Activated B cell treated with CpG ODN at 0.5 μM for 24 hours (primary cell): ENCODE measurements around the gene IL17C. TPM values are rescaled to one million over a fixed set of nuclear protein-coding genes. Genes with fewer than 3 reads are reported as not detected.
A peak's percentile ranks its signal among the peaks of the same experiment; 100 is the strongest.

Experiments used
- ATAC-seq: fragments of 200-7000 bp; cut with Tn5 transposase; one replicate; pipeline ENCODE4 v1.10.0; 2021; ENCODE audit warnings: low read depth, mild to moderate bottlenecking, moderate library complexity
- CTCF ChIA-PET: fragments of 350-600 bp; sonication (Branson Sonifier 250); formaldehyde crosslinking; loops from one replicate; lab custom pipeline; 2021; ENCODE audit warnings: antibody characterized with exemption; lab: Charles Lee
- POLR2A ChIA-PET: fragments of 350-600 bp; sonication (Branson Sonifier 250); formaldehyde crosslinking; loops from one replicate; lab custom pipeline; 2021; ENCODE audit warnings: antibody characterized with exemption; lab: Charles Lee
- DNase-seq: peaks from one replicate; pipeline ENCODE4 v3.0.0; 2022
- H3K27ac Mint-ChIP-seq: one replicate; pipeline ENCODE4 v1.8.0; 2020; ENCODE audit warnings: mixed read lengths
- H3K27me3 Mint-ChIP-seq: one replicate; pipeline ENCODE4 v1.8.0; 2021; ENCODE audit warnings: mixed read lengths
- H3K36me3 Mint-ChIP-seq: one replicate; pipeline ENCODE4 v1.8.0; 2021; ENCODE audit warnings: low read depth, mixed read lengths
- H3K4me1 Mint-ChIP-seq: one replicate; pipeline ENCODE4 v1.8.0; 2021; ENCODE audit warnings: mixed read lengths
- H3K4me3 Mint-ChIP-seq: one replicate; pipeline ENCODE4 v1.8.0; 2020; ENCODE audit warnings: mild to moderate bottlenecking, mixed read lengths
- H3K9me3 Mint-ChIP-seq: one replicate; pipeline ENCODE4 v1.8.0; 2020; ENCODE audit warnings: mixed read lengths
- CTCF ChIP-seq: fragments of 200-600 bp; IDR thresholded peaks from one replicate; pipeline ENCODE4 v1.8.0; 2022; ENCODE audit warnings: antibody characterized with exemption, mild to moderate bottlenecking
- intact Hi-C: fragments of 100-400 bp; cut with micrococcal nuclease; formaldehyde crosslinking; loops from one replicate; pipeline ENCODE4 v1.15.1; 2024
- total RNA-seq: library from RNA; stranded (reverse); gene quantifications from 2 replicates; pipeline ENCODE4 v1.2.3, GENCODE V29; 2022

IL17C gene
- total RNA-seq, 1 donor from 2014 or later = 0.69 TPM

GRCh38 chr16:88639231-88640038 lies 1.1 kb downstream of the IL17C start:
- DNase-seq = peak; percentile 40
- H3K36me3 Mint-ChIP-seq = peaks cover 19% of the 10 kb centered on the region
- ChIA-PET POLR2A (interaction anchor here (0.6 to 5.7 kb wide), 6 partner anchors 10 to 61 kb away, joined by 3 to 102 read pairs (median 6); partner anchors contain the start of genes CYBA and MVD), CTCF (interaction anchor here (0.8 to 1.9 kb wide), 3 partner anchors 46 to 98 kb away, joined by 3 to 5 read pairs (median 4); no protein-coding TSS in a partner anchor)
- peaks cover 80% of the 10 kb centered on the region for H3K4me1 Mint-ChIP-seq
- H3K9me3 Mint-ChIP-seq = no peaks in the 10 kb centered on the region
- H3K27ac Mint-ChIP-seq = peak overlapping the region; percentile 54
- H3K27me3 Mint-ChIP-seq = no peaks in the 10 kb centered on the region
- intact Hi-C loops = loop anchor here (1.0 to 10.0 kb wide), 4 partner anchors 12 to 1255 kb away; partner anchors contain the start of genes CYBA, FBXO31, PIEZO1 and ZNF778
- H3K4me3 Mint-ChIP-seq = no peak overlapping the region
- peak; percentile 25 for ATAC-seq
- no peak for TF ChIP-seq CTCF

DNA sequence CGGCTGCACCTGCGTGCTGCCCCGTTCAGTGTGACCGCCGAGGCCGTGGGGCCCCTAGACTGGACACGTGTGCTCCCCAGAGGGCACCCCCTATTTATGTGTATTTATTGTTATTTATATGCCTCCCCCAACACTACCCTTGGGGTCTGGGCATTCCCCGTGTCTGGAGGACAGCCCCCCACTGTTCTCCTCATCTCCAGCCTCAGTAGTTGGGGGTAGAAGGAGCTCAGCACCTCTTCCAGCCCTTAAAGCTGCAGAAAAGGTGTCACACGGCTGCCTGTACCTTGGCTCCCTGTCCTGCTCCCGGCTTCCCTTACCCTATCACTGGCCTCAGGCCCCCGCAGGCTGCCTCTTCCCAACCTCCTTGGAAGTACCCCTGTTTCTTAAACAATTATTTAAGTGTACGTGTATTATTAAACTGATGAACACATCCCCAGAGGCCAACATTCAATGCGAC lies 1.7 kb downstream of the IL17C start:
- ChIA-PET CTCF (interaction anchor here (1.9 kb wide), 1 partner anchor 45 kb away, joined by 5 read pairs; no protein-coding TSS in a partner anchor), POLR2A (interaction anchor here (0.6 to 5.7 kb wide), 4 partner anchors 9 to 49 kb away, joined by 3 to 102 read pairs (median 8); partner anchors contain the start of genes CYBA and MVD)
- peak overlapping the region; percentile 54 for H3K27ac Mint-ChIP-seq
- peaks cover 84% of the 10 kb centered on the region for H3K4me1 Mint-ChIP-seq
- TF ChIP-seq CTCF = no peak
- intact Hi-C loops = loop anchor here (1.0 kb wide), 1 partner anchor 11 kb away; the partner anchor contains the start of gene CYBA
- H3K36me3 Mint-ChIP-seq = peaks cover 26% of the 10 kb centered on the region
- DNase-seq (no peak), ATAC-seq (peak; percentile 5)
- peak overlapping the region; percentile 67 for H3K4me3 Mint-ChIP-seq
- H3K27me3 Mint-ChIP-seq = no peaks in the 10 kb centered on the region
- no peaks in the 10 kb centered on the region for H3K9me3 Mint-ChIP-seq

GRCh38 chr16:88640498-88641247 lies 2.3 kb downstream of the IL17C start:
- ATAC-seq (peak; percentile 26), DNase-seq (no peak)
- H3K27me3 Mint-ChIP-seq = no peaks in the 10 kb centered on the region
- H3K4me1 Mint-ChIP-seq = peaks cover 84% of the 10 kb centered on the region
- intact Hi-C loops = loop anchor here (1.0 kb wide), 1 partner anchor 11 kb away; the partner anchor contains the start of gene CYBA
- H3K9me3 Mint-ChIP-seq = no peaks in the 10 kb centered on the region
- H3K27ac Mint-ChIP-seq = peak overlapping the region; percentile 54
- CTCF ChIA-PET = no interaction called here
- TF ChIP-seq CTCF = no peak
- POLR2A ChIA-PET = interaction anchor here (1.8 to 5.7 kb wide), 3 partner anchors 9 to 44 kb away, joined by 8 to 102 read pairs (median 9); partner anchors contain the start of genes CYBA and MVD
- H3K4me3 Mint-ChIP-seq = peak overlapping the region; percentile 67
- H3K36me3 Mint-ChIP-seq = peaks cover 30% of the 10 kb centered on the region

DNA sequence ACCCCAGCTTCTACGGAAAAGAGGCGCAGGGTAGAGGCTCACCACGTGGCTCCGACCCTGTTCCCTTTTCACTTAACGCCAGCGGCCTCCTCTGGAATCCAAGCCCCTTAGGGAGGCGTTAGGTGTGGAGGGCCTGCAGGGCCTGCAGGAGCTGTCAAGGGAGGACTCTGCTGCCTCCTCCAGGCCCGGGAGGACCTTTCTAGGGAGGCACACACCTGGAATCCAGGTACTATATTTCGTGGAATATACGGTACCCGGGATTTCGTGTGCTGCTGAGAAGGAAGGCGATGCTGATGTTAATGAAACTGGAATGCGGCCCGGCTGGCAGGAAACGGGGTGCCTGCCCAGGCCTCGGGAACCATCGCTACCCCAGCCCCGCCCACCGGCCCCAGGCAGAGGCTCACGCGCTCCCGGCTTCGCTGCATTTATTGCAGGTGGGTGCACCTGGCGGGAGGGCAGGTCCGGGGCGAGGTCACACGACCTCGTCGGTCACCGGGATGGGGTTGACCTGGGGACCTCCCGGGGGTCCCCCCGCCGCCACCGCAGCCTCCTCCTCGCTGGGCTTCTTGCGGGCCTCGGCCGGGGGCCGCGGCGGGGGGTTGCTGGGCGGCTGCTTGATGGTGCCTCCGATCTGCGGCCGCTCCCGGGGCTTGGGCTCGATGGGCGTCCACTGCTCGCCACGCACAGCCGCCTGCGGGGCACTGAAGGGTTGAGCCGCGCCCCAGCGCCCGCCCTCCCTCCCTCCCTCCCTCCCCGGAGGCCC lies 4.7 kb downstream of the IL17C start:
- no peak overlapping the region for H3K4me3 Mint-ChIP-seq
- CTCF ChIA-PET = interaction anchor here (1.7 kb wide), 1 partner anchor 10 kb away, joined by 4 read pairs; no protein-coding TSS in a partner anchor
- DNase-seq (no peak), ATAC-seq (no peak)
- H3K27me3 Mint-ChIP-seq = no peaks in the 10 kb centered on the region
- intact Hi-C loops = no loop called here
- H3K36me3 Mint-ChIP-seq = peaks cover 37% of the 10 kb centered on the region
- H3K27ac Mint-ChIP-seq = peak overlapping the region; percentile 53
- no peak for TF ChIP-seq CTCF
- H3K9me3 Mint-ChIP-seq = no peaks in the 10 kb centered on the region
- peaks cover 83% of the 10 kb centered on the region for H3K4me1 Mint-ChIP-seq
- POLR2A ChIA-PET = interaction anchor here (0.6 to 1.3 kb wide), 4 partner anchors 7 to 37 kb away, joined by 5 read pairs; partner anchors contain the start of gene MVD
